Erythroblast (primary cell): ENCODE data around the gene IFIT1B.

ENCODE experiments used
- GATA1 ChIP-seq: IDR thresholded peaks from 2 replicates; pipeline ENCODE4 v1.6.1; 2011; ENCODE audit warnings: low read depth, mild to moderate bottlenecking, control low read depth, low read length, moderate library complexity
- POLR2A ChIP-seq: IDR thresholded peaks from 2 replicates; pipeline ENCODE4 v1.6.1; 2011; ENCODE audit warnings: mild to moderate bottlenecking, low read length

DNA sequence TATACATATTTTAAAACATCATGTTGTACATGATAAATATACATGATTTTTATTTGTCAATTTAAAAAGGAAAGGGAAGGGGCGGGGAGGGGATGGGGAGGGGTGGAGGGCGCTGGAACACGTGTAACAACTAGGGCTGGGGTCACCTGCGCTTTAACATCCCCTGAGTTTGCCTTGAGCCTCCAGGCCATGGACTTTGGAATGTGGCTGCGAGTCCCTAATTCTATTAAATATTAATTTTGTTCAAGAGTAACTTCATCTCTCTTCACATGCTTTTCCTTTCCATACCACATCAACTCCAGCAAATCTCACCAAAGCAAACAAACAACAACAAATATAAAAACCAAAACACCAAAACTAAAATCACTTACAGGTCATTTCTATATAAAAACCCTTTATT lies 47.1 kb downstream of the IFIT1B start:
- no peak for TF ChIP-seq POLR2A
- no peak for TF ChIP-seq GATA1
